ENCODE data around the gene NBEA.

Gene NBEA

GRCh38 chr13:35255241-35255640, 313.2 kb downstream of the NBEA start (continued):
- TF ChIP-seq ZNF148 (tag by site-specific recombination; IDR thresholded peaks at IDR 0.05; ENCODE audit: borderline replicate concordance) (no peak), HOXC10 (CRISPR knock-in tag; IDR thresholded peaks at IDR 0.05) (no peak), ZNF521 (tag by site-specific recombination; IDR thresholded peaks at IDR 0.05) (no peak), ZNF2 (tag by site-specific recombination; IDR thresholded peaks at IDR 0.05) (no peak), ZBTB17 (tag by site-specific recombination; IDR thresholded peaks at IDR 0.05) (no peak)

- H3K36me3 ChIP-seq (ENCODE audit: control insufficient read depth in 2 of 2, insufficient read depth in 1 of 2, low read length in 2 of 2): no peaks in the 10 kb centered on the region
- TF ChIP-seq ZNF114 (tag by site-specific recombination; IDR thresholded peaks at IDR 0.05): no peak
- ChIA-PET POLR2A (no interaction called here), CTCF (no interaction called here)
- no peaks in the 10 kb centered on the region for H3K9me3 ChIP-seq (ENCODE audit: control insufficient read depth, insufficient read depth, low read depth, low read length)
- H3K4me1 ChIP-seq (ENCODE audit: control insufficient read depth, insufficient read depth, low read length): no peaks in the 10 kb centered on the region
- H3K27ac ChIP-seq (ENCODE audit: extremely low read depth, low read depth, low read length): no peak overlapping the region
- H3K4me3 ChIP-seq (ENCODE audit: low read depth, low read length): no peak overlapping the region
These were observed 314.5 kb downstream of the NBEA start for GRCh38 chr13:35256459-35257148.

GRCh38 chr13:35260316-35260715, 318.2 kb downstream of the NBEA start:
- TF ChIP-seq ZNF19 (tag by site-specific recombination; IDR thresholded peaks at IDR 0.05; ENCODE audit: low read depth): no peak
- POLR2A ChIA-PET: no interaction called here
- Histone ChIP-seq H3K9me3 (ENCODE audit: control insufficient read depth, insufficient read depth, low read depth, low read length) (no peaks in the 10 kb centered on the region), H3K4me3 (ENCODE audit: low read depth, low read length) (no peak overlapping the region), H3K27ac (ENCODE audit: extremely low read depth, low read depth, low read length) (no peak overlapping the region), H3K36me3 (ENCODE audit: control insufficient read depth in 2 of 2, insufficient read depth in 1 of 2, low read length in 2 of 2) (no peaks in the 10 kb centered on the region), H3K4me1 (ENCODE audit: control insufficient read depth, insufficient read depth, low read length) (no peaks in the 10 kb centered on the region)
- CTCF ChIA-PET: no interaction called here

- CTCF ChIA-PET: no interaction called here
- no peak overlapping the region for H3K27ac ChIP-seq (ENCODE audit: extremely low read depth, low read depth, low read length)
- no peaks in the 10 kb centered on the region for H3K9me3 ChIP-seq (ENCODE audit: control insufficient read depth, insufficient read depth, low read depth, low read length)
- POLR2A ChIA-PET: no interaction called here
- TF ChIP-seq ZBTB8A (tag by site-specific recombination; IDR thresholded peaks at IDR 0.05) (no peak), ZNF701 (tag by site-specific recombination; IDR thresholded peaks at IDR 0.05) (no peak), ZNF791 (tag by site-specific recombination; IDR thresholded peaks at IDR 0.05) (no peak), ZNF704 (tag by site-specific recombination; IDR thresholded peaks at IDR 0.05) (no peak), HOXD13 (CRISPR knock-in tag; IDR thresholded peaks at IDR 0.05; ENCODE audit: borderline replicate concordance) (no peak), GLIS2 (tag by site-specific recombination; IDR thresholded peaks at IDR 0.05) (no peak), WT1 (tag by site-specific recombination; IDR thresholded peaks at IDR 0.05) (no peak), KLF17 (tag by site-specific recombination; IDR thresholded peaks at IDR 0.05) (no peak), ZNF473 (tag by site-specific recombination; IDR thresholded peaks at IDR 0.05) (no peak), ZNF146 (tag by site-specific recombination; IDR thresholded peaks at IDR 0.05) (no peak), ZSCAN5A (tag by site-specific recombination; IDR thresholded peaks at IDR 0.05) (no peak)
- no peaks in the 10 kb centered on the region for H3K36me3 ChIP-seq (ENCODE audit: control insufficient read depth in 2 of 2, insufficient read depth in 1 of 2, low read length in 2 of 2)
- H3K4me3 ChIP-seq (ENCODE audit: low read depth, low read length): no peak overlapping the region
- no peaks in the 10 kb centered on the region for H3K4me1 ChIP-seq (ENCODE audit: control insufficient read depth, insufficient read depth, low read length)
These were observed 324.3 kb downstream of the NBEA start for GRCh38 chr13:35266412-35266811.
